ENCODE results near the gene DACH1. TPM values are rescaled to one million over a fixed set of nuclear protein-coding genes. Genes with fewer than 3 reads are reported as not detected.

DACH1 gene
- total RNA-seq, 1 experiment from 2014 or later: not detected

GRCh38 chr13:71483733-71484132 lies 383.3 kb downstream of the DACH1 start:
- H3K79me2 ChIP-seq (ENCODE audit: low read length): no peaks in the 10 kb centered on the region
- no peaks in the 10 kb centered on the region for H4K20me1 ChIP-seq (ENCODE audit: low read length)
- H3F3A ChIP-seq (ENCODE audit: low read length, unreplicated experiment): no peaks in the 10 kb centered on the region
- ChIA-PET CTCF (no interaction called here), POLR2A (ENCODE audit: unreplicated experiment) (no interaction called here)
- ATAC-seq (no peak), DNase-seq (no peak)
- H3K9me3 ChIP-seq (ENCODE audit: low read length): no peaks in the 10 kb centered on the region
- no peaks in the 10 kb centered on the region for H3K36me3 ChIP-seq (ENCODE audit: low read depth, low read length)
- H3K9ac ChIP-seq (ENCODE audit: low read length): no peak overlapping the region
- no peak overlapping the region for H3K27ac ChIP-seq (ENCODE audit: low read length)
- H3K4me2 ChIP-seq (ENCODE audit: low read length): no peak overlapping the region
- intact Hi-C loops (cut with micrococcal nuclease): no loop called here
- no peak overlapping the region for H2AFZ ChIP-seq (ENCODE audit: low read length)
- no peak overlapping the region for H3K4me3 ChIP-seq (ENCODE audit: low read length)
- H3K9me2 ChIP-seq (replicated peaks; ENCODE audit: low read length): no peaks in the 10 kb centered on the region
- BruUV-seq (replicated peaks): no TSS peak
- H3K27me3 ChIP-seq (ENCODE audit: low read length): no peaks in the 10 kb centered on the region
- H3K4me1 ChIP-seq (ENCODE audit: insufficient read depth, low read length): no peaks in the 10 kb centered on the region
- TF ChIP-seq EZH2 (IDR thresholded peaks at IDR 0.05; ENCODE audit: low read length, unreplicated experiment) (no peak), CTCF (conservative IDR thresholded peaks at IDR 0.05; ENCODE audit: low read depth, low read length) (no peak), EZH2phosphoT487 (IDR thresholded peaks at IDR 0.05; ENCODE audit: borderline replicate concordance, low read length) (no peak)

- Histone ChIP-seq H3K4me1 (ENCODE audit: insufficient read depth, low read length) (no peaks in the 10 kb centered on the region), H3K4me2 (ENCODE audit: low read length) (no peak overlapping the region), H2AFZ (ENCODE audit: low read length) (no peak overlapping the region), H3K36me3 (ENCODE audit: low read depth, low read length) (no peaks in the 10 kb centered on the region), H3K4me3 (ENCODE audit: low read length) (no peak overlapping the region), H3K27me3 (ENCODE audit: low read length) (no peaks in the 10 kb centered on the region), H3F3A (ENCODE audit: low read length, unreplicated experiment) (no peaks in the 10 kb centered on the region), H3K9me3 (ENCODE audit: low read length) (no peaks in the 10 kb centered on the region), H3K27ac (ENCODE audit: low read length) (no peak overlapping the region), H4K20me1 (ENCODE audit: low read length) (no peaks in the 10 kb centered on the region), H3K9me2 (replicated peaks; ENCODE audit: low read length) (no peaks in the 10 kb centered on the region), H3K79me2 (ENCODE audit: low read length) (no peaks in the 10 kb centered on the region), H3K9ac (ENCODE audit: low read length) (no peak overlapping the region)
- POLR2A ChIA-PET (ENCODE audit: unreplicated experiment): no interaction called here
- ATAC-seq (no peak), DNase-seq (no peak)
- intact Hi-C loops (cut with micrococcal nuclease): no loop called here
- BruUV-seq (replicated peaks): no TSS peak
- no peak for TF ChIP-seq CTCF (conservative IDR thresholded peaks at IDR 0.05; ENCODE audit: low read depth, low read length)
- TF ChIP-seq EZH2phosphoT487 (IDR thresholded peaks at IDR 0.05; ENCODE audit: borderline replicate concordance, low read length): no peak
- TF ChIP-seq EZH2 (IDR thresholded peaks at IDR 0.05; ENCODE audit: low read length, unreplicated experiment): no peak
- CTCF ChIA-PET: no interaction called here
Measured at GRCh38 chr13:71481501-71481900, 385.5 kb downstream of the DACH1 start.

- no peaks in the 10 kb centered on the region for H3K4me1 ChIP-seq (ENCODE audit: insufficient read depth, low read length)
- no peaks in the 10 kb centered on the region for H3K79me2 ChIP-seq (ENCODE audit: low read length)
- no TSS peak for BruUV-seq (replicated peaks)
- H3K9ac ChIP-seq (ENCODE audit: low read length): no peak overlapping the region
- no peaks in the 10 kb centered on the region for H3K27me3 ChIP-seq (ENCODE audit: low read length)
- no peaks in the 10 kb centered on the region for H4K20me1 ChIP-seq (ENCODE audit: low read length)
- ATAC-seq: no peak
- H3K9me2 ChIP-seq (replicated peaks; ENCODE audit: low read length): no peaks in the 10 kb centered on the region
- no peak for DNase-seq
- no peaks in the 10 kb centered on the region for H3F3A ChIP-seq (ENCODE audit: low read length, unreplicated experiment)
- H3K4me2 ChIP-seq (ENCODE audit: low read length): no peak overlapping the region
- no peaks in the 10 kb centered on the region for H3K9me3 ChIP-seq (ENCODE audit: low read length)
- H3K36me3 ChIP-seq (ENCODE audit: low read depth, low read length): no peaks in the 10 kb centered on the region
- ChIA-PET CTCF (no interaction called here), POLR2A (ENCODE audit: unreplicated experiment) (no interaction called here)
- intact Hi-C loops (cut with micrococcal nuclease): no loop called here
- no peak overlapping the region for H3K4me3 ChIP-seq (ENCODE audit: low read length)
- TF ChIP-seq EZH2phosphoT487 (IDR thresholded peaks at IDR 0.05; ENCODE audit: borderline replicate concordance, low read length) (no peak), EZH2 (IDR thresholded peaks at IDR 0.05; ENCODE audit: low read length, unreplicated experiment) (no peak), CTCF (conservative IDR thresholded peaks at IDR 0.05; ENCODE audit: low read depth, low read length) (no peak)
- no peak overlapping the region for H3K27ac ChIP-seq (ENCODE audit: low read length)
- no peak overlapping the region for H2AFZ ChIP-seq (ENCODE audit: low read length)
Measured at GRCh38 chr13:71481046-71481445, 386.0 kb downstream of the DACH1 start.

All from PC-3 (cell line).